Activated CD4-positive, alpha-beta T cell treated with anti-CD3 and anti-CD28 coated beads, Interleukin-2, Interleukin-6, amounts not matched to agents 100 ng/mL and 50 ng/mL, durations not matched to agents 16 hours and 8 hours (primary cell): ENCODE data around the gene TMEM186.
"Not testable (repeated sequence)": the region's sequence is repeated elsewhere in the genome, so short reads cannot be mapped to it uniquely, and the experiment has no call there.

Source experiments
- DNase-seq: peaks from one replicate; pipeline ENCODE4 v3.0.0-alpha.2; 2020

TMEM186 gene

DNA sequence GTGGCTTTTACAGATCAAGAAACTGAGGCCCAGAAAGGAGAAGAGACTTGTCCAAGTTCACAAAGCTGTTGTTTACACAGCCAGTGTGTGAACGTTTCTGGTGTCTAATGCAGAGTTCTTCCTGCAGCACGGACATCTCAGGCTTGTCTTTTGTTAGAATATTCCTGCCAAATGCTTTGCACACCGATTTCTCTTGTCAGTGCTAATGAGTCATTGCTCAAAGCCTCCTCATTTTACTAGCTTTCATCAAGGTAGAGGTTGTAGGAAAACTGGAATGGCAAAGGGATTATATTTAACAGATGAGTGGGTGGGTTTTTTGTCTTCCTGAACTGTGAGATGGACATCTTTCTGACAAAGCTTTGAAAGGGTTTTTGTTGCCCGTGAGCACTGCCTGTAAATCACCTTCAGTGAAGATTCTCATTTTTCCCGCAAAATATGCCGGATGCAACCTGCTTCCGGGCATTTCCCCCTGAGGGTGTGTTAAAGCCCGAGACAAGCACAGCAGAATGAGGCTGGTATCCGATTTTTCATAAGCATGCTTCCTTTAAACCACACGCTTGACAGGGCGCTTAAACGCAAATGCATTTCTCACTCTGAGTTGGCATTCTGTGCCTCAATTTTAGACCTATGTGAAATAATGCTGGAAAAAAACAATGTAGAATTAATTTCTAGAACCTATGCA, 14.9 kb upstream of the TMEM186 start:
- DNase-seq = no peak

- DNase-seq = no peak
Measured at GRCh38 chr16:8808613-8809353, 11.3 kb upstream of the TMEM186 start.

GRCh38 chr16:8808009-8808408, 10.6 kb upstream of the TMEM186 start:
- DNase-seq = no peak

- DNase-seq = no peak
Measured at GRCh38 chr16:8807189-8807588, 9.8 kb upstream of the TMEM186 start.

DNA sequence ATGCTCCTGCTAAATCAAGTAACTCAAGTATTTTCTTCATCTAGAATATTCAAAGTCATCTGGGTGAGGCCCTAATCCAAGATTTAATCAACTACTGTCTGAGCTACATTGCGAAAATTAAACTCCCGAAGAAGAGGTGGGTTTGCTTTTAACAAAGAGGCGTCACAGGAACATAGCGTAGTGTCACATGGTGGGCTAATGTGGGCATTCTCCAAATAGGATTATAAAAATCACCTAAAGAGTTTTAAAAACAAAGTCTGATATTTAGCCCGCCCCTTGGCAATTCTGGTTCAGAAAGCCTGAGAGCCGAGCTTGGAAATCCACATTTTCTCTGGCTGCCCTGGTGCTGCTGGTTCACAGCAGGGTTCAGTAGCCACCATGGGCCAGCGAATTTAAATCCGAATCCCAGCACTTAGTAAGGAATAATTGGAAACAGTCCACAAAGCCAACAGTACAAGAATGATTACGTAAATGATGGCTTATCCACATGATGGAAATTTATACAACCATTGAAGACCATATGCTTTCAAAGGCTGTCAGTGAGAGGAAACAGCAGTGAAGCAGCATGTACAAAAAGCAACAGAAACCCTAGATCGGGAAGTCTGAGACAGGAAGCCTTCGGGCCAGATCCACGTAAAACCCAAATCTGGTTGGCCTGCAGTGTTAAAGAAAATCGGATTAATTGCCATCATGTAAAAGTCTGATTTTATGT, 9.0 kb upstream of the TMEM186 start:
- DNase-seq = no peak

- DNase-seq = no peak
Measured at GRCh38 chr16:8804313-8804712, 6.9 kb upstream of the TMEM186 start.

DNA sequence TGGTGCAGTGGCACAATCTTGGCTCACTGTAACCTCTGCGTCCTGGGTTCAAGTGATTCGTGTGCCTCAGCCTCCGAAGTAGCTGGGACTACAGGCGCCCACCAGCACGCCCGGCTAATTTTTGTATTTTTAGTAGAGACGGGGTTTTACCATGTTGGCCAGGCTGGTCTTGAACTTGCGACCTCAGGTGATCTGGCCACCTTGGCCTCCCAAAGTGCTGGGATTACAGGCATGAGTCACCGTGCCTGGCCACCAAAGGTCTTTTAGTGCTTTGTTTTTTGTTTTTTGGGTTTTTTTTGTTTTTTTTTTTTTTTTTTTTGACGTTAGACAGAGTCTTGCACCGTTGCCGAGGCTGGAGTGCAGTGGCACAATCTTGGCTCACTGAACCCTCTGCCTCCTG, 6.3 kb upstream of the TMEM186 start:
- not testable (repeated sequence) for DNase-seq

DNA sequence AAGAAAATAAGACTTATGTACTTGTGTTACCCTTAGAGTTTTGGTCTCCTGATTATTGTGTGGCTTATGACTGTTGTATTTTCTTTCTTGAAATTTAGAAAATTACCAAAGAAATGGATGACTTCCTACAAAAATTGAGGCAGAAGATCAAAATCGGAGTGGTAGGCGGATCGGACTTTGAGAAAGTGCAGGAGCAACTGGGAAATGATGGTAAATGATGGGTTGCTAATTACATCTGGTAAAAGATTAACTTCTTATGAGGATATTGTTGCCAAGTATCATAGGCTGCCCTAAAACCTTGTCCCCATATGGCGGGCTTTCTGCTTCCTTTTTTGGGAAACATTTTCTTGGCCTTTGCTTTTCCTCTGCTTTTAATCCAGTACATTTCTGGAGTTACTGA, 4.3 kb upstream of the TMEM186 start:
- no peak for DNase-seq

- no peak for DNase-seq
Measured at GRCh38 chr16:8798535-8799157, 1.2 kb upstream of the TMEM186 start.

- peak; percentile 17 for DNase-seq
Measured at GRCh38 chr16:8798174-8798527, 712 bp upstream of the TMEM186 start.

GRCh38 chr16:8796469-8797363, 723 bp downstream of the TMEM186 start:
- no peak for DNase-seq

- DNase-seq = no peak
Measured at GRCh38 chr16:8795818-8796217, 1.6 kb downstream of the TMEM186 start.

GRCh38 chr16:8795091-8795490, 2.3 kb downstream of the TMEM186 start:
- no peak for DNase-seq

DNA sequence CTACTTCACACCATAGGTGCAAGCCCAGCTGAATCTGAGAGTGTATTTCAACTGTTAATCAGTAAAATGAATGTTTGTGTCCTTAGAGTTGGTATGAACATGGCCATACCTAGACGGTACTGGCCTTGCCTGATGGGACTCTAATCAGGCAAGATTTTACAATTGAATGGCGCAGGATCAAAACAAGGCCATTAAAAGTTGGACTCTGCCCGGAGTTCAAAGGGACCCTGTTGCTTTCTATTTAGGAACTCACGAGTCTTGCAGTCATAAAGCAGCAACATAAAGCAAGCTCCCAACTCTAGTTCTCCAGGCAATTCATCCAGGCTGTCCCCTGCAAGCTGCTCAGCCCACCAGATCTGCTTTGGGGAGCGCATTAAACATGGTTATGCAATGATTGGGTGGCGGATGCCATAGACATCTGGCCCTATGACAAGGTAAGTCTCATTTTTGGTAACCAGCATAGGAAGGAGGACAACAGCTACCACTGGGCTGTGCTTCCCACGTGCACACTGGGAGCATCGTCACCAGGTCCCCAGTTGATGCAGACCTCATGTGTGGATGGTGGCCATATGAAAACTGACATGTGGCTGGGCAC, 8.8 kb downstream of the TMEM186 start:
- DNase-seq = no peak

- not testable (repeated sequence) for DNase-seq
Measured at GRCh38 chr16:8786316-8786715, 11.1 kb downstream of the TMEM186 start.

GRCh38 chr16:8785408-8785807, 12.0 kb downstream of the TMEM186 start:
- DNase-seq = no peak

DNA sequence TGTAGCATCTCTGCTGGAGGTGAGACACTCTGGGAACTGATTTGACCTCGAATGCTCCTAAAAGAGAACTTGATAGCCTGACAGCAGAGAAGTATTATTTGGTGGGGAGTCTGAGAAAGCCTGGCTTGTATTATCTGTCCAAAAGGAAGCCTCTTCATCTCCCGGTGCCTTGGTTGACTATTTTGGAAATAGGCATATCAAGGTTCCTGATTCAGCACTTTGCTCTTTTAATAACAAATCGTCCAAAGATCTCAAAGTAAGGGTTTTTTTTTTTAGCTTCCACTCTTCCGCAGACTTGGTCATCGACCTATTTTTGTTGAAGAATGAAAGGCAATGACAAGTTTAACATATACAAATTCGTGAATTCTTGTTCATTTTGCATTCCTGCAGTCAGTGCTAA, 14.8 kb downstream of the TMEM186 start:
- no peak for DNase-seq

GRCh38 chr16:8781797-8782196, 15.6 kb downstream of the TMEM186 start:
- DNase-seq = no peak

GRCh38 chr16:8777217-8777616, 20.2 kb downstream of the TMEM186 start:
- no peak for DNase-seq

- no peak for DNase-seq
Measured at GRCh38 chr16:8776129-8776584, 21.3 kb downstream of the TMEM186 start.

DNA sequence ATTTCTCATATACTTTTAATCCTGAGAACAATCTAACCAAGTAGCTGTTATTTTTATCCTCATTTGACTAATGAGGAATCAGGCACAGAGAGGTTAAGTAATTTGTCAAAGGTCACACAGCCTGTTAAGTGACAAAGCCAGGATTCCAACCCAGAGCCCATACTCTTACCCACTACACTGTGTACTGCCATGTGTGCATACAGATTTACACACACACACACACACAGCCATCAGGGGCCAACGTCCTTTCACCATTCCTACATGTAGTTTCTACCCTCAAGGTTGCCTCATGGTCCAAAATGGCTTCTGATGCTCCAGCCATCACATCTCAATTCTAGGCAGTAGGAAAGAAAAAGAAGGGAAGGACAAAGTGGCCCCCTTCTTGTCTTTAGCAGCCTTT, 22.1 kb downstream of the TMEM186 start:
- DNase-seq = no peak

GRCh38 chr16:8774208-8774607, 23.2 kb downstream of the TMEM186 start:
- DNase-seq = no peak
